Fibroblast of the conjunctiva (primary cell): Measurements from ENCODE around the gene SPRN.
"Not testable (repeated sequence)": the region's sequence is repeated elsewhere in the genome, so short reads cannot be mapped to it uniquely, and the experiment has no call there.

Experiments
- DNase-seq: peaks from one replicate; pipeline ENCODE4 v3.0.0-alpha.2; 2010; ENCODE audit warnings: low read depth

SPRN gene

GRCh38 chr10:133456041-133456951, 31.9 kb upstream of the SPRN start:
- no peak for DNase-seq

- DNase-seq, result no peak
Measured at GRCh38 chr10:133455611-133456031, 31.2 kb upstream of the SPRN start.

GRCh38 chr10:133455196-133455595, 30.8 kb upstream of the SPRN start:
- no peak for DNase-seq

- DNase-seq, result no peak
Measured at GRCh38 chr10:133454204-133454893, 29.9 kb upstream of the SPRN start.

GRCh38 chr10:133453516-133454203, 29.2 kb upstream of the SPRN start, which contains the start of gene SCART1:
Gene SCART1, plus strand, starts transcription at chr10:133453945. Its CDS starts 53 bp downstream, at chr10:133453998.
- DNase-seq, result no peak

GRCh38 chr10:133452453-133452852, 28.0 kb upstream of the SPRN start:
- DNase-seq, result no peak

GRCh38 chr10:133451346-133451745, 26.9 kb upstream of the SPRN start:
- no peak for DNase-seq

GRCh38 chr10:133448120-133448519, 23.7 kb upstream of the SPRN start:
- no peak for DNase-seq

GRCh38 chr10:133446979-133447378, 22.6 kb upstream of the SPRN start:
- DNase-seq, result no peak

GRCh38 chr10:133445751-133446708, 21.6 kb upstream of the SPRN start:
- DNase-seq, result no peak

- no peak for DNase-seq
Measured at GRCh38 chr10:133445268-133445732, 20.9 kb upstream of the SPRN start.

- no peak for DNase-seq
Measured at GRCh38 chr10:133444342-133445267, 20.2 kb upstream of the SPRN start.

GRCh38 chr10:133442967-133443924, 18.8 kb upstream of the SPRN start:
- no peak for DNase-seq

- no peak for DNase-seq
Measured at GRCh38 chr10:133442191-133442966, 18.0 kb upstream of the SPRN start.

GRCh38 chr10:133441780-133442179, 17.4 kb upstream of the SPRN start:
- no peak for DNase-seq

GRCh38 chr10:133441356-133441755, 16.9 kb upstream of the SPRN start:
- not testable (repeated sequence) for DNase-seq

- no peak for DNase-seq
Measured at GRCh38 chr10:133440633-133441285, 16.3 kb upstream of the SPRN start.
